ENCODE results near the gene USH2A.
"Not testable (repeated sequence)": the region's sequence is repeated elsewhere in the genome, so short reads cannot be mapped to it uniquely, and the experiment has no call there.

USH2A gene

GRCh38 chr1:216387782-216388181 lies 35.5 kb downstream of the USH2A start:
- no peak for DNase-seq

- DNase-seq, result no peak
These were observed 43.8 kb downstream of the USH2A start for GRCh38 chr1:216379441-216379840.

GRCh38 chr1:216368249-216368648 lies 55.0 kb downstream of the USH2A start:
- DNase-seq, result no peak

- no peak for DNase-seq
These were observed 56.3 kb downstream of the USH2A start for GRCh38 chr1:216366979-216367378.

- no peak for DNase-seq
These were observed 66.3 kb downstream of the USH2A start for GRCh38 chr1:216356945-216357344.

GRCh38 chr1:216350186-216350585 lies 73.1 kb downstream of the USH2A start:
- DNase-seq, result no peak

GRCh38 chr1:216346526-216346925 lies 76.7 kb downstream of the USH2A start:
- no peak for DNase-seq

- not testable (repeated sequence) for DNase-seq
These were observed 82.7 kb downstream of the USH2A start for GRCh38 chr1:216340542-216340941.

GRCh38 chr1:216332462-216332861 lies 90.8 kb downstream of the USH2A start:
- no peak for DNase-seq

GRCh38 chr1:216332003-216332402 lies 91.2 kb downstream of the USH2A start:
- no peak for DNase-seq

- no peak for DNase-seq
These were observed 92.0 kb downstream of the USH2A start for GRCh38 chr1:216331211-216331610.

- no peak for DNase-seq
These were observed 93.0 kb downstream of the USH2A start for GRCh38 chr1:216330262-216330661.

GRCh38 chr1:216325946-216326345 lies 97.3 kb downstream of the USH2A start:
- DNase-seq, result no peak

- no peak for DNase-seq
These were observed 97.9 kb downstream of the USH2A start for GRCh38 chr1:216325336-216325735.

- DNase-seq, result no peak
These were observed 99.9 kb downstream of the USH2A start for GRCh38 chr1:216323344-216323743.

GRCh38 chr1:216314379-216315095 lies 108.7 kb downstream of the USH2A start:
- no peak for DNase-seq

- DNase-seq, result peak; percentile 57
These were observed 112.5 kb downstream of the USH2A start for GRCh38 chr1:216310776-216311175.

GRCh38 chr1:216306830-216307229 lies 116.4 kb downstream of the USH2A start:
- DNase-seq, result no peak

- DNase-seq, result no peak
These were observed 119.6 kb downstream of the USH2A start for GRCh38 chr1:216303690-216304089.

GRCh38 chr1:216293683-216294082 lies 129.6 kb downstream of the USH2A start:
- DNase-seq, result no peak

GRCh38 chr1:216290074-216290473 lies 133.2 kb downstream of the USH2A start:
- DNase-seq, result no peak

GRCh38 chr1:216285052-216285451 lies 138.2 kb downstream of the USH2A start:
- DNase-seq, result no peak

GRCh38 chr1:216281757-216282156 lies 141.5 kb downstream of the USH2A start:
- DNase-seq, result no peak

- no peak for DNase-seq
These were observed 153.0 kb downstream of the USH2A start for GRCh38 chr1:216270086-216270773.

GRCh38 chr1:216261631-216262030 lies 161.6 kb downstream of the USH2A start:
- DNase-seq, result no peak
